Peyer's patch (tissue), 4 donors: ENCODE measurements around the gene CRMP1. TPM values are rescaled to one million over a fixed set of nuclear protein-coding genes. Genes with fewer than 3 reads are reported as not detected.
"Not testable (repeated sequence)": the region's sequence is repeated elsewhere in the genome, so short reads cannot be mapped to it uniquely, and the experiment has no call there.

Experiments
- DNase-seq, 3 donors: peaks; one replicate each; pipeline ENCODE4 v3.0.0-alpha.2; 2017 to 2019
- H3K27ac ChIP-seq, 4 donors: fragments of 200-600 bp; sonication (generic); one replicate each; pipeline ENCODE4 v1.5.1; 2016 to 2019
- H3K27me3 ChIP-seq, 2 donors: fragments of 200-600 bp; sonication (generic); one replicate each; pipeline ENCODE4 v1.5.1; 2019
- H3K36me3 ChIP-seq, 3 donors: fragments of 200-600 bp; sonication (generic); one replicate each; pipeline ENCODE4 v1.5.1; 2016 to 2019
- H3K4me1 ChIP-seq, 4 donors: fragments of 200-600 bp; sonication (generic); one replicate each; pipeline ENCODE4 v1.5.1; 2016 to 2019
- H3K4me3 ChIP-seq, 4 donors: fragments of 200-600 bp; sonication (generic); 1 replicate in 3 of 4; 2 replicates in 1 of 4; pipeline ENCODE4 v1.5.1; 2016 to 2019; ENCODE audit warnings: mild to moderate bottlenecking in 1 of 4
- H3K9me3 ChIP-seq, 4 donors: fragments of 200-600 bp; sonication (generic); one replicate each; pipeline ENCODE4 v1.5.1; 2016 to 2019; ENCODE audit warnings: mild to moderate bottlenecking in 1 of 4
- CTCF ChIP-seq, 6 experiments: fragments of 450-650 bp in 4 of 6; fragments of 200-600 bp in 2 of 6; sonication (generic) in 1 of 6; IDR thresholded peaks; one replicate each; pipeline ENCODE4 v1.5.1; 2017 to 2019; ENCODE audit warnings: antibody characterized with exemption in 6 of 6, mild to moderate bottlenecking in 3 of 6, moderate library complexity in 1 of 6
- POLR2A ChIP-seq, 2 donors: fragments of 450-650 bp; IDR thresholded peaks; one replicate each; pipeline ENCODE4 v1.5.1; 2017; ENCODE audit warnings: antibody characterized with exemption in 2 of 2, mild to moderate bottlenecking in 2 of 2, moderate library complexity in 2 of 2
- total RNA-seq, 4 donors: library from RNA; depleted of rRNA; stranded (reverse); fragments of >200 nt; gene quantifications; one replicate each; pipeline ENCODE4 v1.1.0, GENCODE V29; 2016

Gene CRMP1
- total RNA-seq, 4 donors from 2014 or later: 1.5 to 5.8 (median 1.6) TPM; not detected in 1

GRCh38 chr4:5839751-5840674, 52.9 kb downstream of the CRMP1 start:
- no peak for TF ChIP-seq CTCF (IDR thresholded peaks at IDR 0.05)
- TF ChIP-seq POLR2A (IDR thresholded peaks at IDR 0.05): no peak
- H3K4me1 ChIP-seq: peaks cover 0 to 6% (median 0%) of the 10 kb centered on the region in 4 donors
- H3K4me3 ChIP-seq: no peak overlapping the region
- H3K9me3 ChIP-seq: no peaks in the 10 kb centered on the region
- H3K27me3 ChIP-seq: no peaks in the 10 kb centered on the region
- H3K27ac ChIP-seq: peak overlapping the region in 3 of 4 donors; percentile 37 to 44 (median 43)
- no peaks in the 10 kb centered on the region for H3K36me3 ChIP-seq
- peak in 1 of 3 donors; percentile 49 for DNase-seq

GRCh38 chr4:5839332-5839731, 53.6 kb downstream of the CRMP1 start:
- no peak for TF ChIP-seq POLR2A (IDR thresholded peaks at IDR 0.05)
- TF ChIP-seq CTCF (IDR thresholded peaks at IDR 0.05): no peak
- Histone ChIP-seq H3K27ac (peak overlapping the region in 2 of 4 donors; percentile 32 to 43), H3K4me1 (peaks cover 0 to 4% (median 0%) of the 10 kb centered on the region in 4 donors), H3K9me3 (no peaks in the 10 kb centered on the region), H3K36me3 (no peaks in the 10 kb centered on the region), H3K4me3 (no peak overlapping the region), H3K27me3 (no peaks in the 10 kb centered on the region)
- no peak for DNase-seq

GRCh38 chr4:5837483-5837882, 55.4 kb downstream of the CRMP1 start:
- not testable (repeated sequence) for H3K4me1 ChIP-seq, H3K36me3 ChIP-seq, H3K27ac ChIP-seq, H3K27me3 ChIP-seq, H3K4me3 ChIP-seq, H3K9me3 ChIP-seq, DNase-seq

- Histone ChIP-seq H3K4me3 (no peak overlapping the region), H3K36me3 (no peaks in the 10 kb centered on the region), H3K27me3 (no peaks in the 10 kb centered on the region), H3K4me1 (peaks cover 0 to 4% (median 0%) of the 10 kb centered on the region in 4 donors), H3K9me3 (no peaks in the 10 kb centered on the region), H3K27ac (no peak overlapping the region)
- no peak for DNase-seq
- TF ChIP-seq POLR2A (IDR thresholded peaks at IDR 0.05) (no peak), CTCF (IDR thresholded peaks at IDR 0.05) (no peak)
Measured at GRCh38 chr4:5836943-5837342, 55.9 kb downstream of the CRMP1 start.

GRCh38 chr4:5828005-5828391, 64.9 kb downstream of the CRMP1 start:
- Histone ChIP-seq H3K36me3 (no peaks in the 10 kb centered on the region), H3K27ac (no peak overlapping the region), H3K4me1 (no peaks in the 10 kb centered on the region), H3K9me3 (no peaks in the 10 kb centered on the region), H3K4me3 (no peak overlapping the region), H3K27me3 (no peaks in the 10 kb centered on the region)
- DNase-seq: no peak
- no peak for TF ChIP-seq CTCF (IDR thresholded peaks at IDR 0.05)
- no peak for TF ChIP-seq POLR2A (IDR thresholded peaks at IDR 0.05)
